IMR-90 (cell line): Measurements from ENCODE around the gene LAMA4.

Experiments used
- BHLHE40 ChIP-seq: fragments of 150-350 bp; IDR thresholded peaks from 2 replicates; pipeline ENCODE4 v1.6.1; 2016; ENCODE audit warnings: mild to moderate bottlenecking, low read depth, low read length
- CHD1 ChIP-seq: IDR thresholded peaks from 2 replicates; pipeline ENCODE4 v1.6.1; 2012; ENCODE audit warnings: low read depth, low read length, improper control_type of control experiment
- FOS ChIP-seq: fragments of 150-350 bp; IDR thresholded peaks from 2 replicates; pipeline ENCODE4 v1.6.1; 2016; ENCODE audit warnings: low read depth, low read length
- MAFK ChIP-seq: IDR thresholded peaks from 2 replicates; pipeline ENCODE4 v1.6.1; 2012; ENCODE audit warnings: low read depth, low read length, improper control_type of control experiment
- MAZ ChIP-seq: IDR thresholded peaks from 2 replicates; pipeline ENCODE4 v1.6.1; 2012; ENCODE audit warnings: low read depth, mild to moderate bottlenecking, low read length, improper control_type of control experiment, moderate library complexity, borderline replicate concordance
- MXI1 ChIP-seq: IDR thresholded peaks from 2 replicates; pipeline ENCODE4 v1.6.1; 2012; ENCODE audit warnings: low read depth, mild to moderate bottlenecking, low read length, moderate library complexity, borderline replicate concordance
- POLR2A ChIP-seq: IDR thresholded peaks from 2 replicates; pipeline ENCODE4 v1.6.1; 2012; ENCODE audit warnings: mild to moderate bottlenecking, low read depth, low read length
- RCOR1 ChIP-seq: IDR thresholded peaks from 2 replicates; pipeline ENCODE4 v1.6.1; 2012; ENCODE audit warnings: mild to moderate bottlenecking, low read length, improper control_type of control experiment; ENCODE audit not compliant: insufficient replicate concordance
- RFX5 ChIP-seq: IDR thresholded peaks from 2 replicates; pipeline ENCODE4 v1.8.0; 2012; ENCODE audit warnings: low read depth, mild to moderate bottlenecking, low read length, moderate library complexity
- SMC3 ChIP-seq: fragments of 150-350 bp; IDR thresholded peaks from 2 replicates; pipeline ENCODE4 v1.6.1; 2016; ENCODE audit warnings: low read depth, mild to moderate bottlenecking, antibody characterized with exemption, low read length, moderate library complexity
- TF ChIP-seq, protein P1 (sequence below): conservative IDR thresholded peaks from 2 replicates; pipeline ENCODE4 v1.5.1; 2012; ENCODE audit warnings: mild to moderate bottlenecking, low read depth, low read length, improper control_type of control experiment
- TF ChIP-seq, protein P2 (sequence below): fragments of 150-350 bp; IDR thresholded peaks from 2 replicates; pipeline ENCODE4 v1.6.1; 2017; ENCODE audit warnings: mild to moderate bottlenecking, antibody characterized with exemption, low read length, low read depth
- TF ChIP-seq, protein P3 (sequence below): fragments of 150-350 bp; IDR thresholded peaks from 2 replicates; pipeline ENCODE4 v1.6.1; 2016; ENCODE audit warnings: low read depth, mild to moderate bottlenecking, low read length, moderate library complexity, borderline replicate concordance

DNA sequence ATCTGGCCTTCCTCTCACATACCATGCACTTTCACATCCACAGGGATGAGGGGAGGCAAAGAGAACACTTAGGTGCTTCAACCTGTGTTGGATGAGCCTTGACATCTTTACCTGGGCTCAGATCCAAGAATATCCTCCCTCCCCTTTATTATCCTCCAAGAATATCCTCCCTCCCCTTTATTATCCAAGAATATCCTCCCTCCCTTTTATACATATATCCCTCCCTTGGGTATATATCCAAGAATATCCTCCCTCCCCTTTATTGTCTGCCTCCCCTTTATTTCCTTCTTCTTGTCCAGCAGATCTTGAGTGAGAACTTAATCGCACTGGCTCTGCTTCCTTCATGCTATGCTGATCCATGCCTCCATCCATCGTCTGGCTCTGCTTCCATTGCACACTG is 30.3 kb downstream of the LAMA4 start:
- TF ChIP-seq MAFK (no peak), POLR2A (no peak), RFX5 (no peak), SMC3 (no peak), RCOR1 (no peak), MXI1 (no peak), FOS (no peak), BHLHE40 (no peak), CHD1 (no peak), MAZ (no peak)
- TF ChIP-seq, protein P1, sequence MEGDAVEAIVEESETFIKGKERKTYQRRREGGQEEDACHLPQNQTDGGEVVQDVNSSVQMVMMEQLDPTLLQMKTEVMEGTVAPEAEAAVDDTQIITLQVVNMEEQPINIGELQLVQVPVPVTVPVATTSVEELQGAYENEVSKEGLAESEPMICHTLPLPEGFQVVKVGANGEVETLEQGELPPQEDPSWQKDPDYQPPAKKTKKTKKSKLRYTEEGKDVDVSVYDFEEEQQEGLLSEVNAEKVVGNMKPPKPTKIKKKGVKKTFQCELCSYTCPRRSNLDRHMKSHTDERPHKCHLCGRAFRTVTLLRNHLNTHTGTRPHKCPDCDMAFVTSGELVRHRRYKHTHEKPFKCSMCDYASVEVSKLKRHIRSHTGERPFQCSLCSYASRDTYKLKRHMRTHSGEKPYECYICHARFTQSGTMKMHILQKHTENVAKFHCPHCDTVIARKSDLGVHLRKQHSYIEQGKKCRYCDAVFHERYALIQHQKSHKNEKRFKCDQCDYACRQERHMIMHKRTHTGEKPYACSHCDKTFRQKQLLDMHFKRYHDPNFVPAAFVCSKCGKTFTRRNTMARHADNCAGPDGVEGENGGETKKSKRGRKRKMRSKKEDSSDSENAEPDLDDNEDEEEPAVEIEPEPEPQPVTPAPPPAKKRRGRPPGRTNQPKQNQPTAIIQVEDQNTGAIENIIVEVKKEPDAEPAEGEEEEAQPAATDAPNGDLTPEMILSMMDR: no peak
- TF ChIP-seq, protein P2, sequence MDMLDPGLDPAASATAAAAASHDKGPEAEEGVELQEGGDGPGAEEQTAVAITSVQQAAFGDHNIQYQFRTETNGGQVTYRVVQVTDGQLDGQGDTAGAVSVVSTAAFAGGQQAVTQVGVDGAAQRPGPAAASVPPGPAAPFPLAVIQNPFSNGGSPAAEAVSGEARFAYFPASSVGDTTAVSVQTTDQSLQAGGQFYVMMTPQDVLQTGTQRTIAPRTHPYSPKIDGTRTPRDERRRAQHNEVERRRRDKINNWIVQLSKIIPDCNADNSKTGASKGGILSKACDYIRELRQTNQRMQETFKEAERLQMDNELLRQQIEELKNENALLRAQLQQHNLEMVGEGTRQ: no peak
- TF ChIP-seq, protein P3, sequence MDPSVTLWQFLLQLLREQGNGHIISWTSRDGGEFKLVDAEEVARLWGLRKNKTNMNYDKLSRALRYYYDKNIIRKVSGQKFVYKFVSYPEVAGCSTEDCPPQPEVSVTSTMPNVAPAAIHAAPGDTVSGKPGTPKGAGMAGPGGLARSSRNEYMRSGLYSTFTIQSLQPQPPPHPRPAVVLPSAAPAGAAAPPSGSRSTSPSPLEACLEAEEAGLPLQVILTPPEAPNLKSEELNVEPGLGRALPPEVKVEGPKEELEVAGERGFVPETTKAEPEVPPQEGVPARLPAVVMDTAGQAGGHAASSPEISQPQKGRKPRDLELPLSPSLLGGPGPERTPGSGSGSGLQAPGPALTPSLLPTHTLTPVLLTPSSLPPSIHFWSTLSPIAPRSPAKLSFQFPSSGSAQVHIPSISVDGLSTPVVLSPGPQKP: no peak
